Suppressor macrophage treated with lipopolysaccharide for 4 hours (primary cell): Measurements from ENCODE around the gene CDC14B.
"Not testable (repeated sequence)": the region's sequence is repeated elsewhere in the genome, so short reads cannot be mapped to it uniquely, and the experiment has no call there.

Experiments
- DNase-seq: peaks from one replicate; pipeline ENCODE4 v3.0.0-alpha.2; 2020

CDC14B gene

GRCh38 chr9:96582199-96582598, 37.4 kb downstream of the CDC14B start:
- not testable (repeated sequence) for DNase-seq

GRCh38 chr9:96581786-96582185, 37.9 kb downstream of the CDC14B start:
- DNase-seq: no peak

- DNase-seq: no peak
These were observed 38.3 kb downstream of the CDC14B start for GRCh38 chr9:96581301-96581700.

- DNase-seq: no peak
These were observed 44.7 kb downstream of the CDC14B start for GRCh38 chr9:96574931-96575351.

- no peak for DNase-seq
These were observed 45.2 kb downstream of the CDC14B start for GRCh38 chr9:96574455-96574854.

- DNase-seq: peak; percentile 15
These were observed 52.4 kb downstream of the CDC14B start for GRCh38 chr9:96567203-96567700.

GRCh38 chr9:96566498-96567202, 53.0 kb downstream of the CDC14B start:
- DNase-seq: peak; percentile 84

GRCh38 chr9:96565671-96566497, 53.8 kb downstream of the CDC14B start:
- DNase-seq: no peak

- no peak for DNase-seq
These were observed 55.4 kb downstream of the CDC14B start for GRCh38 chr9:96564217-96564616.

GRCh38 chr9:96559339-96559943, 60.2 kb downstream of the CDC14B start:
- DNase-seq: no peak

- no peak for DNase-seq
These were observed 61.7 kb downstream of the CDC14B start for GRCh38 chr9:96557921-96558320.

- DNase-seq: no peak
These were observed 62.8 kb downstream of the CDC14B start for GRCh38 chr9:96556701-96557461.

- DNase-seq: peak; percentile 55
These were observed 63.9 kb downstream of the CDC14B start for GRCh38 chr9:96555567-96556386.

- DNase-seq: peak; percentile 43
These were observed 64.7 kb downstream of the CDC14B start for GRCh38 chr9:96554801-96555566.

- no peak for DNase-seq
These were observed 65.3 kb downstream of the CDC14B start for GRCh38 chr9:96554326-96554725.

- DNase-seq: peak; percentile 71
These were observed 66.6 kb downstream of the CDC14B start for GRCh38 chr9:96553070-96553469.

GRCh38 chr9:96551403-96551802, 68.2 kb downstream of the CDC14B start:
- no peak for DNase-seq

GRCh38 chr9:96550659-96551058, 69.0 kb downstream of the CDC14B start:
- DNase-seq: no peak

GRCh38 chr9:96543131-96543530, 76.5 kb downstream of the CDC14B start:
- not testable (repeated sequence) for DNase-seq

- DNase-seq: no peak
These were observed 79.5 kb downstream of the CDC14B start for GRCh38 chr9:96540106-96540505.

GRCh38 chr9:96532173-96532572, 87.5 kb downstream of the CDC14B start:
- DNase-seq: no peak
